ENCODE results near the gene GALK1.

The GALK1 gene

DNA sequence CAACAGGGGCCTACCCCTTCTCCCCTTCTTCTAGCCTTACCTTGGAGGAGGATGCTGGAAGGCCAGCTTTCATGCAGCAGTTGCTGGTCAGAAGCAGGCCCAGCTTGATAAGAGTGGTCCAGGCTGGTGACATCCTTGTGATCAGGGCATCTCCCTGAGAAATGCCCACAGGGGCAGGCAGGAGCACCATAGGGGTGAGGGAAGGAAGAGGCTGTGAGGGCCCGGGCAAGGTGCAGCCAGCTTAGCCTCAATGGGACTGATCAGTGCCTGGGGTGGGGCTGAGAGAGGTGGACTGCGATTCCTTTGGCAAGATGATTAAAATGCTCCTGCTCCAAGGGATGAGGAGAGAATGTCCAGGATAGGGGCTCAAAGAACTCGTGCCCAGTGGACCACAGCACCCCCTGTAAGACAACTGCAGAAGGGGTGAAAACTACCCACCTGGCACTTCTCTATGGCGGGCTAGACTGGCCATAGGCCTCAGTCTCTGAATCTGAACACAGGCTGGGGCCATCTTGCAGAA lies 9.5 kb upstream of the GALK1 start:
- Histone ChIP-seq H3K36me3 (ENCODE audit: control insufficient read depth, low read length) (peaks cover 40% of the 10 kb centered on the region), H3K9me3 (ENCODE audit: control insufficient read depth, insufficient read depth, low read length) (no peaks in the 10 kb centered on the region), H3K27me3 (ENCODE audit: control insufficient read depth, low read length) (no peaks in the 10 kb centered on the region), H3K27ac (ENCODE audit: low read depth, low read length) (no peak overlapping the region), H3K4me3 (ENCODE audit: low read length) (no peak overlapping the region), H3K9me2 (replicated peaks; ENCODE audit: control insufficient read depth, low read length) (no peaks in the 10 kb centered on the region), H3K4me1 (ENCODE audit: control insufficient read depth, low read length) (peaks cover 18% of the 10 kb centered on the region), H4K20me1 (ENCODE audit: control insufficient read depth, insufficient read depth, low read depth, low read length) (peaks cover 20% of the 10 kb centered on the region), H3F3A (ENCODE audit: control insufficient read depth, insufficient read depth) (peaks cover 38% of the 10 kb centered on the region), H3K4me2 (ENCODE audit: low read length) (no peak overlapping the region), H3K79me2 (ENCODE audit: control insufficient read depth, low read length) (peaks cover 26% of the 10 kb centered on the region)
- TF ChIP-seq, protein P1, sequence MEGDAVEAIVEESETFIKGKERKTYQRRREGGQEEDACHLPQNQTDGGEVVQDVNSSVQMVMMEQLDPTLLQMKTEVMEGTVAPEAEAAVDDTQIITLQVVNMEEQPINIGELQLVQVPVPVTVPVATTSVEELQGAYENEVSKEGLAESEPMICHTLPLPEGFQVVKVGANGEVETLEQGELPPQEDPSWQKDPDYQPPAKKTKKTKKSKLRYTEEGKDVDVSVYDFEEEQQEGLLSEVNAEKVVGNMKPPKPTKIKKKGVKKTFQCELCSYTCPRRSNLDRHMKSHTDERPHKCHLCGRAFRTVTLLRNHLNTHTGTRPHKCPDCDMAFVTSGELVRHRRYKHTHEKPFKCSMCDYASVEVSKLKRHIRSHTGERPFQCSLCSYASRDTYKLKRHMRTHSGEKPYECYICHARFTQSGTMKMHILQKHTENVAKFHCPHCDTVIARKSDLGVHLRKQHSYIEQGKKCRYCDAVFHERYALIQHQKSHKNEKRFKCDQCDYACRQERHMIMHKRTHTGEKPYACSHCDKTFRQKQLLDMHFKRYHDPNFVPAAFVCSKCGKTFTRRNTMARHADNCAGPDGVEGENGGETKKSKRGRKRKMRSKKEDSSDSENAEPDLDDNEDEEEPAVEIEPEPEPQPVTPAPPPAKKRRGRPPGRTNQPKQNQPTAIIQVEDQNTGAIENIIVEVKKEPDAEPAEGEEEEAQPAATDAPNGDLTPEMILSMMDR (IDR thresholded peaks at IDR 0.05; ENCODE audit: low read depth, low read length, poor library complexity, severe bottlenecking), result no peak

DNA sequence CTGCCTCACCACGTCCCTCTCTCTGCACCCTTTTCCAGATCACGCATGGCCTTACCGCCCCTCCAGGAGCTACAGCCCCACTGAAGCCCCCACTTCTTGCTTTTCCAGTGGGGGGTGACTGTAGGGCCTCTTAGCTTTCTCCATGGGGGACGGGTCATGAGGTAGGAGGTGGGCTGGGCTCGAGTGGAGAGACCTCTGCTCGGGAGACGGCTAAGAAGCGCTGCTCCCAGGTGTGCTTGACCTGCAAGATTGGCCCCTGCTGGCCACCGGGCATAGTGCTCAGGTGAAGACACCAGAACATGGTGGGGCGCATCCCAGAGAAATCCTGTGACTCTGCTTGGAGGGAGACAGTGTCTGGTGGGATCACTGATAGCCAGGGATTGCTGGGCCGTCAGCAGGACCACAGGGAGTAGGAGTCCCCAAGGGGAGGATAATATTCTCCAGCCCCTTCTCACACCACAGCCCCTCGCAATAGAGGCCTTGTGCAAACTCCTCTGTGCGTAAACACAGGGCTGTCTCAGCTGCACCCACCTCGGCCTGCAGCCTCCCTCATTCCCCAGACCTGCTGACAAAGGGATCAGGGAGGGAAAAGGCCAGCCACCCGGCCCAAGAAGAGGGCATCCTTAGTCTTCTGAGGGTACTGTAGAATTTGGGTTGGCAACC lies 8.9 kb upstream of the GALK1 start:
- H3K9me3 ChIP-seq (ENCODE audit: control insufficient read depth, insufficient read depth, low read length), result no peaks in the 10 kb centered on the region
- TF ChIP-seq, protein P1 (IDR thresholded peaks at IDR 0.05; ENCODE audit: low read depth, low read length, poor library complexity, severe bottlenecking), result no peak
- no peak for TF ChIP-seq EZH2phosphoT487 (IDR thresholded peaks at IDR 0.05; ENCODE audit: borderline replicate concordance, low read length)

DNA sequence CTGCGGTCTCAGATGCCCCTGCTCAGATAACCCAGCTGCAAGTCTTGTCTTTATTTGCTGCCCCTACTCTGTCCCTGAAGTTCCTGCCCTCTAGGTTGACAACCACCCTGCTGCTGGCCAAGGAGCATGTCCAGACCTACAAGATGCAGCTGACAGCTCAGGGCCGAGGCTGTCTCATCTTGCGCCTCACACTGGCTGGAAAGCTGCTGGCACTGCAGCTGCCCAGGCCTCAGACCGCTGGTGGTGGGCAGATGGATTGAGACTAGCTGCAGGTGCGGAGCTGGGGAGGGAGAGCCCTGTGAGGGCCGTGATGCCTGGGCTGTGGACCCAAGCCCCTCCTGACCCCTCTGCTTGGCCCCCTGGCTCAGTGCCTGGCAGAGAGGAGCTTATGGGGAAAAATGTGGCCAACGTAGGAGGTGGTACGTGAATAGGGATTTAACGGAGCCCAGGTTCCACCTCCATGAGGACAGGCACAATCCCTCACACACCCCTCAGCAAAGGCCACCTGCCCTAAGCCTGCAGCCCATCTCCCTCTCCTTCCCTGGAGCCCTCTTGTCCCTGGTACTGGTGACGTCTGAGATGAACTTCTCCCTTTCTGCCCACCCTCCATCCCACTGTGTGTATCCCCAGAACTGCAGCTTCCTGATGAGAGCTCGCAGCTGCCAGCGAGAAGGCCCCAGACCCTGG lies 8.3 kb upstream of the GALK1 start:
- H3K79me2 ChIP-seq (ENCODE audit: control insufficient read depth, low read length), result peaks cover 14% of the 10 kb centered on the region
- H3K9me3 ChIP-seq (ENCODE audit: control insufficient read depth, insufficient read depth, low read length), result no peaks in the 10 kb centered on the region
- peaks cover 11% of the 10 kb centered on the region for H4K20me1 ChIP-seq (ENCODE audit: control insufficient read depth, insufficient read depth, low read depth, low read length)
- H3K4me2 ChIP-seq (ENCODE audit: low read length), result no peak overlapping the region
- H3K27ac ChIP-seq (ENCODE audit: low read depth, low read length), result no peak overlapping the region
- H3K4me3 ChIP-seq (ENCODE audit: low read length), result no peak overlapping the region
- peaks cover 15% of the 10 kb centered on the region for H3K4me1 ChIP-seq (ENCODE audit: control insufficient read depth, low read length)
- H3K9me2 ChIP-seq (replicated peaks; ENCODE audit: control insufficient read depth, low read length), result no peaks in the 10 kb centered on the region
- peaks cover 33% of the 10 kb centered on the region for H3F3A ChIP-seq (ENCODE audit: control insufficient read depth, insufficient read depth)
- no peaks in the 10 kb centered on the region for H3K27me3 ChIP-seq (ENCODE audit: control insufficient read depth, low read length)
- TF ChIP-seq EZH2phosphoT487 (IDR thresholded peaks at IDR 0.05; ENCODE audit: borderline replicate concordance, low read length), result no peak
- TF ChIP-seq, protein P1 (IDR thresholded peaks at IDR 0.05; ENCODE audit: low read depth, low read length, poor library complexity, severe bottlenecking), result no peak
- peaks cover 27% of the 10 kb centered on the region for H3K36me3 ChIP-seq (ENCODE audit: control insufficient read depth, low read length)

More for the DNA sequence above, 8.9 kb upstream of the GALK1 start:
- peaks cover 38% of the 10 kb centered on the region for H3F3A ChIP-seq (ENCODE audit: control insufficient read depth, insufficient read depth)
- peaks cover 17% of the 10 kb centered on the region for H4K20me1 ChIP-seq (ENCODE audit: control insufficient read depth, insufficient read depth, low read depth, low read length)
- H3K4me1 ChIP-seq (ENCODE audit: control insufficient read depth, low read length), result peaks cover 18% of the 10 kb centered on the region
- no peak overlapping the region for H3K4me3 ChIP-seq (ENCODE audit: low read length)
- H3K9me2 ChIP-seq (replicated peaks; ENCODE audit: control insufficient read depth, low read length), result no peaks in the 10 kb centered on the region
- H3K79me2 ChIP-seq (ENCODE audit: control insufficient read depth, low read length), result peaks cover 20% of the 10 kb centered on the region
- H3K36me3 ChIP-seq (ENCODE audit: control insufficient read depth, low read length), result peaks cover 34% of the 10 kb centered on the region
- no peak overlapping the region for H3K4me2 ChIP-seq (ENCODE audit: low read length)
- H3K27ac ChIP-seq (ENCODE audit: low read depth, low read length), result no peak overlapping the region
- no peaks in the 10 kb centered on the region for H3K27me3 ChIP-seq (ENCODE audit: control insufficient read depth, low read length)

All from DOHH2 (cell line).